C4-2B (cell line): Measurements from ENCODE around the gene GDI1.

Experiments used
- H3K27ac ChIP-seq: fragments of 450-650 bp; 2 replicates; pipeline ENCODE4 v1.5.1; 2017
- ZFX ChIP-seq: fragments of 450-650 bp; IDR thresholded peaks from 2 replicates; pipeline ENCODE4 v1.6.1; 2017
- TF ChIP-seq, protein P1 (sequence below): fragments of 450-650 bp; conservative IDR thresholded peaks from 2 replicates; pipeline ENCODE4 v1.5.1; 2017; ENCODE audit warnings: mild to moderate bottlenecking

Gene GDI1

GRCh38 chrX:154472685-154473632 is 36.0 kb downstream of the GDI1 start:
- no peak for TF ChIP-seq ZFX
- TF ChIP-seq, protein P1, sequence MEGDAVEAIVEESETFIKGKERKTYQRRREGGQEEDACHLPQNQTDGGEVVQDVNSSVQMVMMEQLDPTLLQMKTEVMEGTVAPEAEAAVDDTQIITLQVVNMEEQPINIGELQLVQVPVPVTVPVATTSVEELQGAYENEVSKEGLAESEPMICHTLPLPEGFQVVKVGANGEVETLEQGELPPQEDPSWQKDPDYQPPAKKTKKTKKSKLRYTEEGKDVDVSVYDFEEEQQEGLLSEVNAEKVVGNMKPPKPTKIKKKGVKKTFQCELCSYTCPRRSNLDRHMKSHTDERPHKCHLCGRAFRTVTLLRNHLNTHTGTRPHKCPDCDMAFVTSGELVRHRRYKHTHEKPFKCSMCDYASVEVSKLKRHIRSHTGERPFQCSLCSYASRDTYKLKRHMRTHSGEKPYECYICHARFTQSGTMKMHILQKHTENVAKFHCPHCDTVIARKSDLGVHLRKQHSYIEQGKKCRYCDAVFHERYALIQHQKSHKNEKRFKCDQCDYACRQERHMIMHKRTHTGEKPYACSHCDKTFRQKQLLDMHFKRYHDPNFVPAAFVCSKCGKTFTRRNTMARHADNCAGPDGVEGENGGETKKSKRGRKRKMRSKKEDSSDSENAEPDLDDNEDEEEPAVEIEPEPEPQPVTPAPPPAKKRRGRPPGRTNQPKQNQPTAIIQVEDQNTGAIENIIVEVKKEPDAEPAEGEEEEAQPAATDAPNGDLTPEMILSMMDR: no peak
- H3K27ac ChIP-seq: no peak overlapping the region

DNA sequence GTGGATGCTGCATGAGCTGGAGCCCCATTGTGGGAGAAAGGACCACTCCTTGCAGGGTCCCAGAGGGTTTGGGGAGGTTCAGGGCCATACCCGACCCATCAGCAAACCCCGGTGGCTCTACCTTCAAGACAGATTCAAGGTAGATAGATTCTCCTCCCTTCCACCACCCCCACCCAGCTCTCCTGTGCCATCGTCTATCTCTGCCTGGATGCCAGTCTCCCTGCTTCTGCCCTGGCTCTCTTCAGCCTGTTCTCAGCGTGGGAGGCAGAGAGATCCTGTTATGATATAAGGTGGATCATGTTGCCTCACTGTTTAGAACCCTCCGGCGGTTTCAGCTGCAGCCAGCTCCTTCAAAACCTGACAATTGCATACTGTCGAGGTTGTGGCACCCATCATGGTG is 36.7 kb downstream of the GDI1 start:
- no peak overlapping the region for H3K27ac ChIP-seq
- TF ChIP-seq, protein P1: no peak
- no peak for TF ChIP-seq ZFX

DNA sequence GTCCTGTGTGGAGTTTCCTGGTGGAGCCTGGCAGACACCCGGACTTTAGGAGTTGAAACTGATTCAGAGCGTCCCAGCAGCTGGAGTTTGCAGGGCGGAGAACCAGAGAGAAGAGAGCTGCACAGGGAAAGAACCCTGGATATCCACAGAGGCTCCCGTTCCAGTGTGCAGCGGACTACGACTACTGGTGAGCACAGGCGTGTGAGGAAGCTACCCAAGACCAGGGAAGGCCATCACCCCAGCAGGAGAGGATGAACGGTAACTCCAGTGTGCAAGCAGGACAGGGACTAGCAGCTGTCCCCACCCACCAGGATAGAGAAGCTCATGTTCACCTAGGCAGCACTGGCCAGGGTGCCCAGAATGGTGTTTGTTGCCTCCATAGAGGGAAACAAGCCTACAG is 39.9 kb downstream of the GDI1 start:
- TF ChIP-seq, protein P1: no peak
- no peak for TF ChIP-seq ZFX

GRCh38 chrX:154477891-154478477 is 41.0 kb downstream of the GDI1 start:
- H3K27ac ChIP-seq: peak overlapping the region; percentile 92
- TF ChIP-seq, protein P1: no peak
- no peak for TF ChIP-seq ZFX

More for the DNA sequence above, 39.9 kb downstream of the GDI1 start:
- H3K27ac ChIP-seq: no peak overlapping the region

DNA sequence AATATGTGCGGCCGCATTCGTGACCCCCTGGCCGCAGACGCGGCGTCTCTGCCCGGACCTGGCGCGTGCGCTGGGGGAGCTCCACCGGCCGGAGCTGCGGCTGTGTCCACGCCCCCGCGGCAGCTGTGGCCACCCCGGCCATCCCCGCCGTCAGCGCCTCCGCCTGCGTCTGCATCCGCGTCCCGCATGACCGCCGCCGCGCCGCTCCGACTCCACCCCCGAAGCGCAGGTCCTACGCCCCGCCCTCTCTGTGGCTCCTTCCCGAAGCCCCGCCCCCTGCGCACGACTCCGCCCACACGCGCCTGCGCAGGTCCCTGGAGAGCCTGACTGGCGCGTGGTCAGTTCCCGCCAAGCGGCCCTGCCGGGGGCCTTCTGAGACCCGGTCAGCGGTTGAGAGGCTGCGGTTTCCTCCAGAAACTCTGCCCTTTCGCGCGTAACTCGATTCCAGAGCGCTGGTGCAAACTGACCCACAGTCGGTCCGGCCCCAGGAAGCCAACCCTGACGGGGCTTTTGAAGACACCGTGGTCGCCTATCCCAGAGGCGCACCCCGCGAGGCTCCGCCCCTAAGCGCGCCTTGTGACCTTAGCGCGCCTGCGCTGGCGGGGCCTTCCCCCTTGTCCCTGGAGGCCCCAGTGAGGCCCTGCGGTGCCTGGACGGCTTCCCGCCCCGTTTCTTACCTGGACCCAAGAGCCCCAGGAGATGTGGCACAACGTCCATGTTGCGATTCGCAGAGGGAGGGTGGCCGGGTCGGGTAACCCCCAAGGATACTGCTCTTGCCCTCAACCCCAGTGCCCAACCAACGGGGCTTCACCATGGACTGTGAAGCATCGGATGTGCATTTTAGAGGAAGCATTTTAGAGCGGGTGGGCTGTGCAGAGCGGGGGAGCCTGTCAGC is 42.0 kb downstream of the GDI1 start, which contains the start of gene LAGE3:
TSS of gene LAGE3 (minus strand) at position 554 of the 895 bp plus-strand sequence. CDS start at position 188, 366 bp downstream.
- TF ChIP-seq, protein P1: no peak
- TF ChIP-seq ZFX: peak; percentile 20; the same call in 1 of the 2 replicates
- H3K27ac ChIP-seq: peak within 1 kb of the TSS; percentile 92

DNA sequence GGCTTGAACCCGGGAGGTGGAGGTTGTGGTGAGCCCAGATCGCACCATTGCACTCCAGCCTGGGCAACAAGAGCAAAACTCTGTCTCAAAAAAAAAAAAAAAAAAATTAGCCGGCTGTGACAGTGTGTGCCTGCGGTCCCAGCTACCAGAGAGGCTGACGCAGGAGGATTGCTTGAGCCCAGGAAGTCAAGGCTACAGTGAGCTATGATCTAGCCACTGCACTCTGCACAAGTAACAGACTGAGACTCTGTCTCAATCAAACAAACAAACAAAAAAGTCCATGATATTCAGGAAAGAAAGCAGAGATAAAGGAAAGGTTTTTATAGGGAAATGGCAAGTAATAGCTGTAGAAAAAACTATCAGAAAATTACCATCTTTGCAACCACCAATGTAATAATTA is 44.2 kb downstream of the GDI1 start:
- no peak overlapping the region for H3K27ac ChIP-seq
- TF ChIP-seq, protein P1: no peak
- no peak for TF ChIP-seq ZFX
